ENCODE data around the gene ARID1B.

- TF ChIP-seq EZH2 (IDR thresholded peaks at IDR 0.05; ENCODE audit: borderline replicate concordance, low read length), result no peak
- no peak for TF ChIP-seq CTCF (IDR thresholded peaks at IDR 0.05; ENCODE audit: low read length)
Observed at GRCh38 chr6:157186785-157187181, 409.6 kb downstream of the ARID1B start.

All from OCI-LY1 (cell line).